ENCODE results near the gene THOC5.

The THOC5 gene

DNA sequence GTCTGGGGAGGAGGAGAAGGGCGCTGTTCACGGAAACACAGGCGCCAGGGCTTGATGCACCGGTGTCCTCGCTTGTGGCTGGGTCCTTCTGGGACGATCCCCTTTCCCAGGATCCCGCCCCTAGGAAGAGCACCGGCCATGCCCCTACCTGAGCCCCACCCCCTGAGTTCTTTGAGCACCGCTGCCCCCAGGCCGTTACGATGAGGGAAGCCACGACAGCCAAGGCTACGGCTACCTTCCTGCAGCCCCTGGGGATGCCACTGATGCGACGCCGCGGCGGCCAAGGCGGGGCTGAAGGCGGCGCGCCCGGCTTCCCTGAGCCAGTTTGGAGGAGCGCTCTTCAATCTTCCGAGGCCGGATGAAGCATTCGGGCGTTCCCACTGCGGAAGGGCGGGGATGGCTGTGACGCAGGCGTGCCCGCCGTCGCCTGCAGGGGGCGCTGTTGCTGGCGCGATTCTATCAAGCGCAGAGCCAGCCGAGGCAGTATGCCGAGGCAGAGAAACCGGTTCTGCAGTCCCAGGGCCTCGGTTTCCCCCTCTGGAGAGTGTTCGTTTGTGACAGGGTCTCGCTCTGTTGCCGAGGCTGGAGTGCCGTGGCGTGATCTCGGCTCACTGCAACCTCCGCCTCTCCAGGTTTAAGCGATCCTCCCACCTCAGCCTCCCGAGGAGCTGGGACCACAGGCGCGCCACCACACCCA is 83.2 kb downstream of the THOC5 start:
- no peak for FAIRE-seq

DNA sequence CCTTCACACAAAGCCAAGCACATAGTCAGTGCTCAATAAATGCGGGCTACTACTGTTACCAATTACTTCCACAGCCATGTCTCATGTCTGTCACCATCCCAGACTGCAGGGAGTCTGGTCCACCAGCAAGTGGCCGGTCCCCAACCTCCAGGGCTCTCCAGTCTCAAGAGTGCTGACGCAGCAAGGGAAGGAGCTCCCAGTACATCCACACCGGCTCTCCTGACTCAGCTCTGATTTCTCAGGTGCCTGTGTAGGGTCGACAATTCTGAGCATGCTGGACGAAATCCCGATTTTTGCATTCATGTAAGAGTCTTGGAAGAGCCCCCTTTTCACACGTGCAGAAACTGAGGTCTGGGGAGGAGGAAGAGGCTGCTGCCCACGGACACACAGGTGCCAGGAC is 83.8 kb downstream of the THOC5 start:
- FAIRE-seq: no peak

DNA sequence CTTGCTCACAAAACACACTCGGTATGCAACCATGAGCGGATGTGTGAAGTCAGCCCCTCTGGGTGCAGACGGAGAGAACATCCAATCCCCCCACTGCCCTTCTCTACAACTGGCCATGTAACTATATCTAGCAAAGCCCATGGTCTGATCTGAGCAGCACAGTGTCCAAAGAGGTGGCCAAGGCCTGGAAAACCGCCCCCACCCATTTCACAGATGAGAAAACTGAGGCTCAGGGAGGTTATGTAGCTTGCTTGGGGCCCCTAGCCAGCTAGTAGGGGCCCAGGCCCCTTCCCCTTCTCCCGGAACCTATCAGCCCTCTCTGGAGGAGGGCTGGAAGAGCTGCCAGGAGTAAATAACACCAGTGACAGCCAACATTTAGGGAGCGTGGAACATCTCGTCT is 89.0 kb downstream of the THOC5 start:
- no peak for FAIRE-seq

DNA sequence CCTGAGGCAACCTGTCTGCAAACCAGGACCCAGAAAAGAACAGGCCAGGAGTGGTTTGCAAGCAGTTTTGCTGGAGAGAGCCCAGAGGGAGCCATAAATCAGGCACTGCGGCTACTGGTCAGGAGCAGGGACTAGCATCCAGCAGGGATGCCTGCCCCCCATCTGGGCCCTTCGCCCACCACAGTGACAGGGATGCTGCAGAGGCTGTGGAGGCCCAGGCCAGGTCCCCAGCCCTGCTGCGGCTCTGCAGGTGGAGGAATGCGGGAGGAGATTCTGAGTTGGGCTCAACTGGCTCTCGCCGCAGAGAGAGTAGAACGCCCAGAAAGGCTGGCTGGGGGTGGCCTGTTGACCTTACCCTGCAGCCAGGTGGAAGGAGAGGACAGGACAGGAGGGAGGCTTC is 89.9 kb downstream of the THOC5 start:
- no peak for FAIRE-seq

DNA sequence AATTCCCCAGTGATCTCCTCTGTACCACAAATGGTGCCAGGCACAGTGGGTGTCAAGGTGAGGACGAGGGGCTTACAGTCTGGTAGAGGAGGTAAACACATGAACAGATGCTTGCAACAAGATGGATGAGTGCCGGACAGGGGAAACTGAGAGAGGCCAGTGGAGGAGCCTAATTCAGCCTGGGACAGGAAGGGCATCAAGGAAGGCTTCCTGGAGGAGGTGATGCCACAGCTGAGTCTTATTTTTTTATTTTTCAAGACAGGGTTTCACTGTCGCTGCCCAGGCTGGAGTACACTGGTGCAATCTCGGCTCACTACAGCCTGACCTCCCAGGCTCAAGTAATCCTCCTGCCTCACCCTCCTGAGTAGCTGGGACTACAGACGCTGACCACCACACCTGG is 92.3 kb downstream of the THOC5 start:
- FAIRE-seq: no peak

DNA sequence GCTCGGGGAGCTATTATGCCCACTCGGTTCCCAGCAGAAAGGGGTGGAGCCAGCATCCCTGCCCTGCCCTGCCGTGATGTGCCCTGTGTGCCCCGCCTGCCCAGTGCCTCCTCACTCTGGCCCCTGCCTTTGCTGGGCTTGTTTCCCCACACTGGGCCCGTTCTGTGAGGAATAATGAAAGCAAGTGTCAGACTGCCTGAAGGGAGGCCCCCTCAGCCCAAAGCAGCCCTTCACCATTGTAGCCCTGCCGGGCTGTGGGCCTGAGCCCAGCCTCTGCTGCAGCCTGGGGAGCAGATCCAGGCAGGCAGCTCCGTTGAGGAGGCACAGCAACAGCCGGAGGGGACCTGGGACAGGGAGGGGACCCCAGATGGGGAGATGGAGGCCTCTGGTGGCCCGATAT is 93.8 kb downstream of the THOC5 start:
- no peak for FAIRE-seq

DNA sequence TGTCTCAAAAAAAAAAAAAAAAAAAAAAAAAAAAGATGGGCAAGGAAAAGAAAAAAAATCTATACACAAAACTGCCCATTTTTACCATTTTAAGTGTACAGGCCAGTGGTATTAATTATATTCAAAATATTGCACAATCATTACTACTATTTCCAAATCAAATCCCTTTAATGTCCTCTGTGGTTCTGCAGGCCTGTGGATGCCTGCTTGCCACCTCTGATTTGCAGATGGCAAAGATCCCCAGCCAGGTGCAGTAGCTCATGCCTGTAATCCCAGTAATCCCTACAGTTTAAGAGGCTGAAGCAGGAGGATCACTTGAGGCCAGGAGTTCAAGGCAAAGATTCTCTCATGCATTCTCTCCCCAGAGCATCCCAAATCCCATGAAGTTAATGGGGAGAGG is 95.0 kb downstream of the THOC5 start:
- FAIRE-seq: no peak

DNA sequence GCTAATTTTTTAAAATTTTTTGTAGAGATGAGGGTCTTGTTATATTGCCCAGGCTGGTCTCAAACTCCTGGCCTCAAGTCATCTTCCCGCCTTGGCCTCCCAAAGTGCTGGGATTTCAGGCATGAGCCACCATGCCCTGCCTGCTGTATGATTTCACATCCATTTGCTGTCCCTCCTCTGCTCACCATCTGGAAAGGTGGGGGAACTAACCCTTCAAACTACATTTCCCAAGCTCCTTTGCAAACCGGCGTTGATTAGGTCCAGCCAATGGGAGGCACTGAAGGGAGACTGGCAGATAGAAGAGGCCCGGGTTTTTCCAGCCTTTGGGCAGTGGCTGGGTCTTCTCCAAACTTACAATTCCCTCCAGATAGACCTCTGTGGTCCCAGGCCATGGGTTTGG is 95.8 kb downstream of the THOC5 start:
- FAIRE-seq: no peak

DNA sequence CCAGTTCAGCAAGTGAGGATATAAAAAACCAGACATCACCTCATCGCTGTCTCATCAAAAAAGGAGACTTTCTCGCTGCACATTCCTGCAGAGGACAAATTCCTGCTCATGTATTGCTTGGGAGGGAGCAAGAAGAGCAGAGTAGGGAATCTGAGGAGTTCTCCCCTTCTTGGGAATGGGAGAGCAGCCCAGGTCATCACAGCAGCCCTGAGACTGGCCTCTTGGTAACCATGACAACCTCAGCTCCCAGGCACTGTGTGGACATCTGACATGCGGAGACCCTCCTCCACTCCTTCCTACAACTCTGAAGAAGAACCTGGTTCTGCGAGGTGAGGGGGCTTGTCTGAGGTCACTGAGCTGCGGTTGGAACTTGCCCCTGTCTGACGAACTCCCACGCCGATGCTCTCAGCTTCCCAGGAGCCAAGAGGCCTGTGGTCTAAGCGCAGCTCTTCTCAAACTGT is 97.3 kb downstream of the THOC5 start:
- no peak for FAIRE-seq

Measured in TTC549 (cell line).